HG03108 (cell line): Measurements from ENCODE around the gene SIMC1.
"Not testable (repeated sequence)": the region's sequence is repeated elsewhere in the genome, so short reads cannot be mapped to it uniquely, and the experiment has no call there.

Experiments used
- ATAC-seq: cut with Tn5 transposase; IDR thresholded peaks from one replicate; pipeline ENCODE4 v1.9.1; 2021; ENCODE audit warnings: moderate library complexity; ENCODE audit not compliant: unreplicated experiment

SIMC1 gene

DNA sequence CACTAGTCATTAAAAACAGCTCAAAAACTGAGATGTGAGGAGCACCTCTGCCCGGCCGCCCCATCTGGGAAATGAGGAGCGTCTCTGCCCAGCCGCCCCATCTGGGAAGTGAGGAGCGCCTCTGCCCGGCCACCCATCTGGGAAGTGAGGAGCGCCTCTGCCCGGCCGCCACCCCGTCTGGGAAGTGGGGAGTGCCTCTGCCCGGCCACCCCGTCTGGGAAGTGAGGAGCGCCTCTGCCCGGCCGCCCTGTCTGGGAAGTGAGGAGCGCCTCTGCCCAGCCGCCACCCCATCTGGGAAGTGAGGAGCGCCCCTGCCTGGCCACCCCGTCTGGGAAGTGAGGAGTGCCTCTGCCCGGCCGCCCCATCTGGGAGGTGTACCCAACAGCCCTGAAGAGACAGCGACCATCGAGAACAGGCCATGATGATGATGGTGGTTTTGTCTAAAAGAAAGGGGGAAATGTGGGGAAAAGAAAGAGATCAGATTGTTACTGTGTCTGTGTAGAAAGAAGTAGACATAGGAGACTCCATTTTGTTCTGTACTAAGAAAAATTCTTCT, 23.7 kb upstream of the SIMC1 start:
- not testable (repeated sequence) for ATAC-seq

DNA sequence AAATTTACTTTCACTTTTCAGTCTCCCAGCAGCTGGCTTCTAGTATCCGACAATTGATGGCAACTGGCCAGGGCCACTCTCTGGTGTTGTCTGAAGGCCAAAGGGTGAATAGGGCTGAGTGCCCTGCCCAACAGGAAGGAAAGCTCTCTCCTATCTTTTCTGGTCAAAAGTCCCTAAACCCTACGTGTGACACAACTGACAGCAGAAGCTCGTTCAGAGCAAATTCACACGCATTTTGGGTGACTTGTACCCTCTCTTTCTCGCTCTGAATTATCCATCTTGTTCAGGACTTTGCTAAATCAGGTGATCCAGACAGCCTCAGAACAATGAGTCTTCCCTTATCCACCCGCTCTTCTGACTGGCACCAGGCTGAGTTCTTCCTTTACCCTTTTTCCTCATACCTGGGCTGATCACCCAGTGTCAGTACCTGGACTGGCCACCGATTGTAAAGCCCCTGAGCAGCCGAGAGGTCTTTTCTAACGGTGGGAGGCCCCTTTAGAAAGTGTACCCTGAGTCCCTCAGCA, 21.8 kb upstream of the SIMC1 start:
- ATAC-seq: not testable (repeated sequence)

- not testable (repeated sequence) for ATAC-seq
These were observed 21.0 kb upstream of the SIMC1 start for GRCh38 chr5:176217188-176217729.

GRCh38 chr5:176217764-176218163, 20.5 kb upstream of the SIMC1 start:
- not testable (repeated sequence) for ATAC-seq

DNA sequence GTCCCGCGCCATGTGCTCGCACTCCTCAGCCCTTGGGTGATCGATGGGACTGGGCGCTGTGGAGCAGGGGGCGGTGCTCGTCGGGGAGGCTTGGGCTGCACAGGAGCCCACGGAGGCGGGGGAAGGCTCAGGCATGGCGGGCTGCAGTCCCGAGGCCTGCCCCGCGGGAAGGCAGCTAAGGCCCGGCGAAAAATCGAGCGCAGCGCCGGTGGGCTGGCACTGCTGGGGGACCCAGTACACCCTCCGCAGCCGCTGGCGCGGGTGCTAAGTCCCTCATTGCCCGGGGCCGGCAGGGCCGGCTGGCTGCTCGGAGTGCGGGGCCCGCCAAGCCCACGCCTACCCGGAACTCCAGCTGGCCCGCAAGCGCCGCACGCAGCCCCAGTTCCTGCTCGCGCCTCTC, 16.2 kb upstream of the SIMC1 start:
- ATAC-seq: not testable (repeated sequence)

DNA sequence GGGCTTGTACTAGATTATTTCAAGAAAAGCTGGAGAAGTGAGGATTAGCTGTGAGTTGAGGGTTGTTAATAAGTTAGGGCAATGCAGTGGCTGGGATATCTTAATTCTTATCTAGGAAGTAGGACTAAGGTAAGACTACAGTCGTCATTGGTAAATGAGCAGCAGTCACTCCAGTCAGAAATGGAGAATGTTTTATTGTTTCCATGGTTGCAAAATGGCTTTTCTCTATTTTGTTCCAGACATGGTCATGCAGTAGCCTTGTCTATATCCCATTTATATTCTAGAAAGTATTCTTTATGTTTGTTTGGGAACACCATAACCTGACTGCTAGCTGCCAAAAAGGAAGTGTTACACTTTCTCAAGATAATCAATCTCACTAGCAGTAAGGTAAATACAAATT, 9.9 kb upstream of the SIMC1 start:
- not testable (repeated sequence) for ATAC-seq

- not testable (repeated sequence) for ATAC-seq
These were observed 5.0 kb upstream of the SIMC1 start for GRCh38 chr5:176233253-176233652.

- ATAC-seq: not testable (repeated sequence)
These were observed 3.1 kb upstream of the SIMC1 start for GRCh38 chr5:176235155-176235554.

DNA sequence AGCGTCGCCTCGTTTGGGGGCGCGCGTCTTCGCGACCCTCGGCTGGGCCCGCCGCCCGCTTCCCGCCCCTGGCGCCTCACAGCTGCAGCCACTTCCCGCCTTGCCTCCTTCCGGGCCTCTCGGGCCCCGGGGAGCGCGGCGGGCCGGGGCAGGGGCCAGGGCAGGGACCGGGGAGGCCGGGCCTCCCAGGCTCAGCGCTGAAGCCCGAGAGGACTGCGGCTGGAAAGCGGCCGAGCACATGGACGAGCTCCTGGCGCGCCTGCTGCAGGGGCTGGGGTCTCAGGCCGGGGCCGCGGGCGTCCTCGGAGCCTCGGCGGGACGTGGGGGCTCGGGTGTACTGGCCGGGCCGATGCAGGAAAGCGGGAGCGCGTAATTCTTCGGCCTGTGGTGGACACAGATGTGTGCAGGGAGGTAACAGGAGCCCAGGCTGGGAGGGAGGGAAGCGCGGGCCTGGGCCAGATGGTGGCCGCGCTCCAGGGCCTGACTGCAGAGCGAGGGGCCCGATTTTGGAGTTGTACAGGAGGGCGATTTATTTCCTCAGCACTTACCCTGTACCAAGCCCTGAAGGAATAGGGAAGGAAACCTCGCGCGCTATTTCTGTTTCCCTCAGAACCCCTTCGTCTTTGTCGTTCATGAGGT, 540 bp downstream of the SIMC1 start:
- peak; percentile 26 for ATAC-seq

GRCh38 chr5:176239304-176239703, 1.1 kb downstream of the SIMC1 start:
- ATAC-seq: not testable (repeated sequence)

- ATAC-seq: not testable (repeated sequence)
These were observed 6.1 kb downstream of the SIMC1 start for GRCh38 chr5:176244318-176244717.

DNA sequence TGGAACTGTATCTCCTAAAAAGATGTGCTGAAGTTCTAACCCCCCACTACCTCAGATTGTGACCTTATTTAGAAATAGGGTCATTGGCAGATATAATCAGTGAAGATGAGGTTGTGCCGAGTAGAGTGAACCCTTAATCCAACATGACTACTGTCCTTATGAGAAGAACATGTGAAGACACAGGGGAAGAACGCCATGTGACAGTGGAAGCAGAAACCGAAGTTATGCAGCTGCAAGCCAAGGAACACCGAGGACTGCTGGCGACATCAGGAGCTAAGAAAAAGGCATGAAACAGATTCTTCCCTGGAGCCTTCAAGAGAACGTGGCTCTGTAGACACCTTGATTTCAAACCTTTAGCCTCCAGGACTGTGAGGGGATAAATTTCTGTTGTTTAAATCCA, 6.8 kb downstream of the SIMC1 start:
- ATAC-seq: not testable (repeated sequence)

- ATAC-seq: not testable (repeated sequence)
These were observed 7.3 kb downstream of the SIMC1 start for GRCh38 chr5:176245489-176245888.

DNA sequence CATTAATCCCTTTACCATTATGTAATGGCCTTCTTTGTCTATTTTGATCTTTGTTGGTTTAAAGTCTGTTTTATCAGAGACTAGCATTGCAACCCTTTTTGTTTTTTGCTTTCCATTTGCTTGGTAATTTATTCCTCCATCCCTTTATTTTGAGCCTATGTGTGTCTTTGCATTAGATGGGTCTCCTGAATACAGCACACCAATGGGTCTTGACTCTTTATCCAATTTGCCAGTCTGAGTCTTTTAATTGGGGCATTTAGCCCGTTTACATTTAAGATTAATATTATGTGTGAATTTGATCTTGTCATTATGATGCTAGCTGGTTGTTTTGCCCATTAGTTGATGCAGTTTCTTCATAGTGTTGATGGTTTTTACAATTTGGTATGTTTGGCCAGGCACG, 12.5 kb downstream of the SIMC1 start:
- ATAC-seq: not testable (repeated sequence)

GRCh38 chr5:176252171-176252570, 13.9 kb downstream of the SIMC1 start:
- ATAC-seq: not testable (repeated sequence)

- ATAC-seq: not testable (repeated sequence)
These were observed 15.3 kb downstream of the SIMC1 start for GRCh38 chr5:176253370-176254065.

- not testable (repeated sequence) for ATAC-seq
These were observed 15.8 kb downstream of the SIMC1 start for GRCh38 chr5:176254066-176254393.

DNA sequence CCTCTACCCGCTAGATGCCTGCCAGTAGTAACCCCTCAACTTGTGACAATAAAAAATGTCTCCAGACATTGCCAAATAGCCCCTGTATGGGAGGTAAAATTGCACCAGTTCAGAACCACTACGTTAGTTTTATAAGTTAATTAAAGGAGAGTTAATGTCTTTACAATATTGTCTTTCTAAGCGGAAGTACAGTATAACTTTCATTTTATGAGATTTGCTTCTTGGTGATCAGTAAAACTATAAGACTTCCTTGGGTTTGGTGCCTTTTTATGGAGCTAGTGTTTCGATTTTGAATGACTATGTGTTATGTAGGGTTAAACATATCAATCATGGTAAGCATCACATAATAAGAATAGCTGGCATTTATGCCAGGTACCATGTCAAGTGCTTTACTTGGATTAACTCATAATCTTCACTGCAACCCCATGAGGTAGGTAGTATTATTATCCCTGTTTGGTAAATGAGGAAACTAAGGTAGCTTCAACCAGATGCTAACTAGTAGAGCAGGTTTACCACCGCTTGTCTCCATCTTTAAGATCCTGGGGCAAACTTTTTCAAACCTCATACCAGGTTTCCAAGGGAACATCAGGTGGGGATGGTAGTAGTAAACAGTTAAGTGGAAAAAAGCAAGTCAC, 19.8 kb downstream of the SIMC1 start:
- ATAC-seq: not testable (repeated sequence)

DNA sequence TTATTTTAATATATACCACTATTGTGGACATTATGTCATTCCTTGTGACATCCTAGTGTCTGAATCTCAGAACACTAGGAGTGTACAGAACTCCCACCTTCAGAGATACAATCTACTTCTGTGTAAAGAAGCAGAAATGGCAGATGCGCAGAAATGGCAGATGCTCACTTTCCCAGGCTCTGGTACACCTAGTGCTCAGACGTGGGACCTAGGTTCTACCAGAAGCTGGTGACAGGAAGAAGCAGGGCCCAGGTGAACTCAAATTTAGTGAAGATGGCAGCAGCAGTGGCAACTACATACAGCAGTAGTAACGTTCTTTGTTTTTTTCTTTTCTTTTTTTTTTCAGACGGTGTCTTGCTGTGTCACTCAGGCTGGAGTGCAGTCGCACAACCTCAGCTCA, 22.5 kb downstream of the SIMC1 start:
- not testable (repeated sequence) for ATAC-seq

DNA sequence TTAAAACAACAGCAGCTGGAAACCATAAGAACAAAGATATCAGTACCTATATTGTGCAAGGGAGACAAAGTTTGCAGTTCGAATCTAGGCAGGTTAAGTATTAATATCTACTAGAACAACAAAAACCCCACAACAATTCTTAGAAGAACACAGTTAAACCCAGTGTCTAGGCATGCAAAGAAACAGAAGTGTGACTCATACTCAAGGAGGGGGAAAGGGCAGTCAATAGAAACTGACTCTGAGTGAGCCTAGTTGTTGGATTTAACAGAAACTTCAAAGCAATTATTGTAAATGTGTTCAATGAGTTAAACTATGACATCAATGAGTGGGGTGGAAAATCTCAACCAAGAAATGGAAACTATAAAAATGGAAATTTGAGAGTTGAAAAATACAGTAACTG, 28.2 kb downstream of the SIMC1 start:
- not testable (repeated sequence) for ATAC-seq

- ATAC-seq: not testable (repeated sequence)
These were observed 50.8 kb downstream of the SIMC1 start for GRCh38 chr5:176289018-176289417.
